Neuronal stem cell (in vitro differentiated cells): ENCODE measurements around the gene HDAC11.

Source experiments
- DNase-seq: peaks from one replicate; pipeline ENCODE4 v3.0.0-alpha.2; 2013; ENCODE audit warnings: low spot score
- H2AFZ ChIP-seq: one replicate; pipeline ENCODE4 v1.6.1; 2013; ENCODE audit warnings: mild to moderate bottlenecking, low read length, inconsistent platforms
- H2AK5ac ChIP-seq: 2 replicates; pipeline ENCODE4 v1.6.1; 2013; ENCODE audit warnings: low read depth, mild to moderate bottlenecking, inconsistent platforms, low read length, moderate library complexity, mixed read lengths
- H2BK120ac ChIP-seq: 2 replicates; pipeline ENCODE4 v1.6.1; 2013; ENCODE audit warnings: low read depth, mild to moderate bottlenecking, inconsistent platforms, low read length, moderate library complexity, mixed read lengths
- H2BK12ac ChIP-seq: one replicate; pipeline ENCODE4 v1.6.1; 2013; ENCODE audit warnings: low read length, inconsistent platforms
- H2BK15ac ChIP-seq: 2 replicates; pipeline ENCODE4 v1.6.1; 2013; ENCODE audit warnings: mild to moderate bottlenecking, low read length, inconsistent platforms, mixed read lengths
- H2BK5ac ChIP-seq: one replicate; pipeline ENCODE4 v1.6.1; 2013; ENCODE audit warnings: inconsistent platforms, mild to moderate bottlenecking, low read length, moderate library complexity
- H3K14ac ChIP-seq: one replicate; pipeline ENCODE4 v1.6.1; 2013; ENCODE audit warnings: low read length, inconsistent platforms
- H3K18ac ChIP-seq: 2 replicates; pipeline ENCODE4 v1.6.1; 2013; ENCODE audit warnings: low read length, inconsistent platforms
- H3K23ac ChIP-seq: 2 replicates; pipeline ENCODE4 v1.6.1; 2013; ENCODE audit warnings: low read depth, mild to moderate bottlenecking, mixed read lengths, low read length, inconsistent platforms; ENCODE audit not compliant: poor library complexity
- H3K27ac ChIP-seq: replicated peaks from 3 replicates; pipeline ENCODE4 v1.5.1; 2013; ENCODE audit warnings: low read length, inconsistent platforms
- H3K27me3 ChIP-seq, 3 experiments: 2 replicates each; pipeline ENCODE4 v1.6.1; 2013; ENCODE audit warnings: low read length in 3 of 3, mild to moderate bottlenecking in 2 of 3, inconsistent platforms in 1 of 3, low read depth in 1 of 3, mixed read lengths in 1 of 3, moderate library complexity in 1 of 3; ENCODE audit not compliant: control insufficient read depth in 3 of 3, insufficient read depth in 3 of 3
- H3K36me3 ChIP-seq, 2 donors: replicated peaks in 1 of 2; 2 replicates each; pipeline ENCODE4 v1.6.1; 2013; ENCODE audit warnings: low read length in 2 of 2; ENCODE audit not compliant: control insufficient read depth in 2 of 2, insufficient read depth in 2 of 2
- H3K4ac ChIP-seq: 2 replicates; pipeline ENCODE4 v1.6.1; 2013; ENCODE audit warnings: inconsistent platforms, mild to moderate bottlenecking, low read length, moderate library complexity
- H3K4me1 ChIP-seq, 2 donors: 1 replicate in 1 of 2; 2 replicates in 1 of 2; pipeline ENCODE4 v1.6.1; 2013; ENCODE audit warnings: low read length in 2 of 2, low read depth in 1 of 2; ENCODE audit not compliant: control insufficient read depth in 2 of 2, insufficient read depth in 1 of 2
- H3K4me2 ChIP-seq: one replicate; pipeline ENCODE4 v1.6.1; 2013; ENCODE audit warnings: mild to moderate bottlenecking, low read length, inconsistent platforms; ENCODE audit not compliant: insufficient read depth, poor library complexity, severe bottlenecking
- H3K4me3 ChIP-seq, 2 donors: 2 replicates each; pipeline ENCODE4 v1.5.1; 2013; ENCODE audit warnings: low read length in 2 of 2, mild to moderate bottlenecking in 2 of 2, inconsistent platforms in 1 of 2, moderate library complexity in 1 of 2
- H3K79me1 ChIP-seq: one replicate; pipeline ENCODE4 v1.6.1; 2013; ENCODE audit warnings: low read depth, mild to moderate bottlenecking, inconsistent platforms, low read length, moderate library complexity
- H3K9ac ChIP-seq: one replicate; pipeline ENCODE4 v1.6.1; 2013; ENCODE audit warnings: mild to moderate bottlenecking, low read depth, low read length, inconsistent platforms; ENCODE audit not compliant: poor library complexity
- H3K9me3 ChIP-seq, 2 donors: replicated peaks in 1 of 2; 2 replicates each; pipeline versions ENCODE3 to v1.6.1; 2013; ENCODE audit warnings: low read length in 2 of 2, mild to moderate bottlenecking in 2 of 2, inconsistent platforms in 1 of 2, low read depth in 1 of 2, mixed read lengths in 1 of 2, moderate library complexity in 1 of 2; ENCODE audit not compliant: control insufficient read depth in 2 of 2, insufficient read depth in 1 of 2
- H4K8ac ChIP-seq: one replicate; pipeline ENCODE4 v1.6.1; 2013; ENCODE audit warnings: low read depth, mild to moderate bottlenecking, inconsistent platforms, low read length, moderate library complexity
- H4K91ac ChIP-seq: one replicate; pipeline ENCODE4 v1.6.1; 2013; ENCODE audit warnings: low read length, low read depth, mild to moderate bottlenecking, inconsistent platforms; ENCODE audit not compliant: poor library complexity
- WGBS, 2 donors: extraction: QIAGEN DNeasy Blood & Tissue Kit; methylation state at CpG; one replicate each; pipeline ENCODE4 v1.1.7; 2013; ENCODE audit warnings: missing lambda C conversion rate in 2 of 2, mixed read lengths in 1 of 2; ENCODE audit not compliant: insufficient read length in 2 of 2, insufficient replicate concordance in 1 of 2; ENCODE audit errors: extremely low coverage in 2 of 2; 5-methylcytosine and 5-hydroxymethylcytosine counted together

HDAC11 gene

GRCh38 chr3:13501521-13501920, 21.4 kb downstream of the HDAC11 start:
- peak overlapping the region; percentile 45 for H2BK5ac ChIP-seq
- no peak overlapping the region for H2BK120ac ChIP-seq
- H4K91ac ChIP-seq = no peak overlapping the region
- peaks cover 0 to 2% of the 10 kb centered on the region in 2 donors for H3K36me3 ChIP-seq
- H3K14ac ChIP-seq = no peak overlapping the region
- no peak overlapping the region for H2BK15ac ChIP-seq
- peaks cover 14 to 15% of the 10 kb centered on the region in 2 donors for H3K4me1 ChIP-seq
- peak overlapping the region; percentile 20 for H3K23ac ChIP-seq
- H3K4me3 ChIP-seq = no peak overlapping the region
- H3K9ac ChIP-seq = no peak overlapping the region
- no CpG with 5 or more reads among the region's 4 CpGs for WGBS, 2 donors
- no peak overlapping the region for H3K4ac ChIP-seq
- H4K8ac ChIP-seq = no peak overlapping the region
- H3K27me3 ChIP-seq = peaks cover 0 to 1% (median 0%) of the 10 kb centered on the region in 3 experiments
- DNase-seq = no peak
- no peak overlapping the region for H3K27ac ChIP-seq
- H3K18ac ChIP-seq = no peak overlapping the region
- no peak overlapping the region for H2AFZ ChIP-seq
- H3K9me3 ChIP-seq = no peaks in the 10 kb centered on the region
- peak overlapping the region; percentile 48 for H2AK5ac ChIP-seq
- H3K79me1 ChIP-seq = no peaks in the 10 kb centered on the region
- no peak overlapping the region for H3K4me2 ChIP-seq
- H2BK12ac ChIP-seq = no peak overlapping the region

GRCh38 chr3:13501958-13502790, 22.1 kb downstream of the HDAC11 start:
- H4K91ac ChIP-seq = no peak overlapping the region
- H2AFZ ChIP-seq = no peak overlapping the region

GRCh38 chr3:13502791-13503060, 22.6 kb downstream of the HDAC11 start:
- Histone ChIP-seq H3K4me3 (no peak overlapping the region), H3K9ac (peak overlapping the region; percentile 9), H3K4me1 (peaks cover 16 to 17% of the 10 kb centered on the region in 2 donors), H3K4me2 (no peak overlapping the region), H3K18ac (no peak overlapping the region), H4K91ac (no peak overlapping the region), H3K14ac (no peak overlapping the region), H2BK5ac (no peak overlapping the region), H4K8ac (no peak overlapping the region), H3K9me3 (no peaks in the 10 kb centered on the region), H3K36me3 (peaks cover 0 to 2% of the 10 kb centered on the region in 2 donors), H3K4ac (no peak overlapping the region), H3K23ac (peak overlapping the region; percentile 9), H2BK120ac (no peak overlapping the region), H2AFZ (no peak overlapping the region), H2BK12ac (no peak overlapping the region), H3K79me1 (no peaks in the 10 kb centered on the region), H2AK5ac (no peak overlapping the region), H2BK15ac (no peak overlapping the region), H3K27ac (no peak overlapping the region), H3K27me3 (peaks cover 0 to 1% (median 0%) of the 10 kb centered on the region in 3 experiments)
- DNase-seq = no peak
- WGBS, 2 donors = no CpG with 5 or more reads among the region's 8 CpGs

More at GRCh38 chr3:13501958-13502790, 22.1 kb downstream of the HDAC11 start:
- Histone ChIP-seq H3K4me2 (no peak overlapping the region), H3K36me3 (peaks cover 0 to 2% of the 10 kb centered on the region in 2 donors), H2BK12ac (no peak overlapping the region), H3K9ac (peak overlapping the region; percentile 9), H3K4me3 (no peak overlapping the region), H2BK120ac (no peak overlapping the region), H3K4ac (no peak overlapping the region), H3K27ac (no peak overlapping the region), H3K23ac (peak overlapping the region; percentile 9), H3K18ac (peak overlapping the region; percentile 19), H3K27me3 (peaks cover 0 to 1% (median 0%) of the 10 kb centered on the region in 3 experiments), H3K4me1 (peaks cover 11 to 12% of the 10 kb centered on the region in 2 donors), H2BK5ac (no peak overlapping the region), H3K79me1 (no peaks in the 10 kb centered on the region), H2AK5ac (peak overlapping the region; percentile 20), H4K8ac (no peak overlapping the region), H3K9me3 (no peaks in the 10 kb centered on the region), H3K14ac (no peak overlapping the region), H2BK15ac (peak overlapping the region; percentile 4)
- DNase-seq = no peak
- no CpG with 5 or more reads among the region's 18 CpGs for WGBS, 2 donors

- H4K8ac ChIP-seq = peak overlapping the region; percentile 32
- H2BK120ac ChIP-seq = no peak overlapping the region
- H3K27me3 ChIP-seq = peaks cover 0 to 1% (median 0%) of the 10 kb centered on the region in 3 experiments
- no peak overlapping the region for H3K27ac ChIP-seq
- H3K14ac ChIP-seq = no peak overlapping the region
- H3K4ac ChIP-seq = no peak overlapping the region
- no peak overlapping the region for H3K4me2 ChIP-seq
- peak overlapping the region; percentile 51 for H2BK15ac ChIP-seq
- no peaks in the 10 kb centered on the region for H3K9me3 ChIP-seq
- peaks cover 20 to 21% of the 10 kb centered on the region in 2 donors for H3K4me1 ChIP-seq
- whole genome bisulfite sequencing, 2 donors = no CpG with 5 or more reads among the region's 23 CpGs
- H3K23ac ChIP-seq = peak overlapping the region; percentile 61
- H3K9ac ChIP-seq = peak overlapping the region; percentile 76
- no peak for DNase-seq
- no peak overlapping the region for H4K91ac ChIP-seq
- no peaks in the 10 kb centered on the region for H3K79me1 ChIP-seq
- peak overlapping the region; percentile 68 for H2AFZ ChIP-seq
- peak overlapping the region; percentile 77 for H2BK5ac ChIP-seq
- no peak overlapping the region for H2BK12ac ChIP-seq
- no peak overlapping the region for H3K4me3 ChIP-seq
- peaks cover 0 to 2% of the 10 kb centered on the region in 2 donors for H3K36me3 ChIP-seq
- H3K18ac ChIP-seq = peak overlapping the region; percentile 79
- H2AK5ac ChIP-seq = peak overlapping the region; percentile 94
Measured at GRCh38 chr3:13504161-13504831, 24.2 kb downstream of the HDAC11 start.
